Thoracic aorta (tissue), 2 donors: ENCODE results near the gene STARD10. TPM values are rescaled to one million over a fixed set of nuclear protein-coding genes. Genes with fewer than 3 reads are reported as not detected.

Experiments used
- ATAC-seq: fragments of 150-250 bp; one replicate; pipeline ENCODE4 v1.8.0; 2017; ENCODE audit warnings: low read depth; ENCODE audit not compliant: insufficient number of reproducible peaks, low FRiP score
- DNase-seq: peaks from one replicate; pipeline ENCODE4 v3.0.0-alpha.2; 2020; ENCODE audit warnings: low spot score
- H3K27ac ChIP-seq, 2 donors: fragments of 200-600 bp; sonication (generic); 1 replicate in 1 of 2; 2 replicates in 1 of 2; pipeline ENCODE4 v1.5.1; 2016; ENCODE audit warnings: mild to moderate bottlenecking in 2 of 2, moderate library complexity in 2 of 2
- H3K27me3 ChIP-seq: fragments of 200-600 bp; sonication (generic); replicated peaks from 2 replicates; pipeline ENCODE4 v1.6.0; 2016; ENCODE audit warnings: mild to moderate bottlenecking; ENCODE audit not compliant: insufficient read depth
- H3K36me3 ChIP-seq: fragments of 200-600 bp; sonication (generic); one replicate; pipeline ENCODE4 v1.5.1; 2016
- H3K4me1 ChIP-seq, 2 donors: fragments of 200-600 bp; sonication (generic); 1 replicate in 1 of 2; 2 replicates in 1 of 2; pipeline versions ENCODE4 v1.5.1 to v1.6.0; 2016; ENCODE audit warnings: low read depth in 2 of 2, mild to moderate bottlenecking in 1 of 2; ENCODE audit not compliant: control insufficient read depth in 1 of 2
- H3K4me3 ChIP-seq: fragments of 200-600 bp; sonication (generic); 2 replicates; pipeline ENCODE4 v1.5.1; 2016; ENCODE audit warnings: mild to moderate bottlenecking
- H3K9me3 ChIP-seq: fragments of 200-600 bp; sonication (generic); 2 replicates; pipeline ENCODE4 v1.5.1; 2016
- total RNA-seq, 2 donors: library from RNA; depleted of rRNA; stranded (reverse); fragments of >200 nt; gene quantifications; one replicate each; pipeline versions ENCODE4 v1.1.0 to v1.2.3, GENCODE V29; 2016
- TF ChIP-seq, protein P1 (sequence below): fragments of 200-600 bp; sonication (generic); IDR thresholded peaks from one replicate; pipeline ENCODE4 v1.5.1; 2019; ENCODE audit warnings: antibody characterized with exemption

Gene STARD10
- total RNA-seq, 2 donors from 2014 or later: 24.3 to 57.3 TPM

DNA sequence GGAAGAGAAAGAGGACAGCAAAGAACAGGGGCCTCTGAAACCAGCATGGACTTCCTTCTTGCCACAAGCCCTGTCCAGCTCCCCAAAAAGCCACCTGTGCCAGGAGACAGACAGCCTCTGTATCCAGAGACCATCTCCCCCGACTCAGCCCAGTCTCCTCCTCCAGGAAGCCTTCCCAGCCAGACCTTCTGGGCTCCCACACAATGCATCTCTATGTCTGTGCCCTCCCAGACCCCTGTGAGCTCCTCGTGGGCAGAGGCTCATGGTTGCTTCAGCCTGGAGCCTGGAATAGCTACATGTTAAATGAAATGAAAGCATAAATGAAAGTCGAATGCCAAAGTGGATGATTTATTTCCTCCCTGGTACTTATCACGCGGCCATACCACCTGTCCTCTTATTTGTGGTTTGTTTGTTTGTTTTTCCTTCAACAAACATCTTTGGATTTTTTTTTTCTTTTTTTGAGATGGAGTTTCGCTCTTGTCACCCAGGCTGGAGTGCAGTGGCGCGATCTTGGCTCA is 34.3 kb downstream of the STARD10 start:
- Histone ChIP-seq H3K9me3 (no peaks in the 10 kb centered on the region), H3K36me3 (peaks cover 7% of the 10 kb centered on the region), H3K4me1 (no peaks in the 10 kb centered on the region), H3K27me3 (no peaks in the 10 kb centered on the region), H3K27ac (no peak overlapping the region), H3K4me3 (no peak overlapping the region)
- no peak for DNase-seq
- TF ChIP-seq, protein P1, sequence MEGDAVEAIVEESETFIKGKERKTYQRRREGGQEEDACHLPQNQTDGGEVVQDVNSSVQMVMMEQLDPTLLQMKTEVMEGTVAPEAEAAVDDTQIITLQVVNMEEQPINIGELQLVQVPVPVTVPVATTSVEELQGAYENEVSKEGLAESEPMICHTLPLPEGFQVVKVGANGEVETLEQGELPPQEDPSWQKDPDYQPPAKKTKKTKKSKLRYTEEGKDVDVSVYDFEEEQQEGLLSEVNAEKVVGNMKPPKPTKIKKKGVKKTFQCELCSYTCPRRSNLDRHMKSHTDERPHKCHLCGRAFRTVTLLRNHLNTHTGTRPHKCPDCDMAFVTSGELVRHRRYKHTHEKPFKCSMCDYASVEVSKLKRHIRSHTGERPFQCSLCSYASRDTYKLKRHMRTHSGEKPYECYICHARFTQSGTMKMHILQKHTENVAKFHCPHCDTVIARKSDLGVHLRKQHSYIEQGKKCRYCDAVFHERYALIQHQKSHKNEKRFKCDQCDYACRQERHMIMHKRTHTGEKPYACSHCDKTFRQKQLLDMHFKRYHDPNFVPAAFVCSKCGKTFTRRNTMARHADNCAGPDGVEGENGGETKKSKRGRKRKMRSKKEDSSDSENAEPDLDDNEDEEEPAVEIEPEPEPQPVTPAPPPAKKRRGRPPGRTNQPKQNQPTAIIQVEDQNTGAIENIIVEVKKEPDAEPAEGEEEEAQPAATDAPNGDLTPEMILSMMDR: no peak
- no peak for ATAC-seq

DNA sequence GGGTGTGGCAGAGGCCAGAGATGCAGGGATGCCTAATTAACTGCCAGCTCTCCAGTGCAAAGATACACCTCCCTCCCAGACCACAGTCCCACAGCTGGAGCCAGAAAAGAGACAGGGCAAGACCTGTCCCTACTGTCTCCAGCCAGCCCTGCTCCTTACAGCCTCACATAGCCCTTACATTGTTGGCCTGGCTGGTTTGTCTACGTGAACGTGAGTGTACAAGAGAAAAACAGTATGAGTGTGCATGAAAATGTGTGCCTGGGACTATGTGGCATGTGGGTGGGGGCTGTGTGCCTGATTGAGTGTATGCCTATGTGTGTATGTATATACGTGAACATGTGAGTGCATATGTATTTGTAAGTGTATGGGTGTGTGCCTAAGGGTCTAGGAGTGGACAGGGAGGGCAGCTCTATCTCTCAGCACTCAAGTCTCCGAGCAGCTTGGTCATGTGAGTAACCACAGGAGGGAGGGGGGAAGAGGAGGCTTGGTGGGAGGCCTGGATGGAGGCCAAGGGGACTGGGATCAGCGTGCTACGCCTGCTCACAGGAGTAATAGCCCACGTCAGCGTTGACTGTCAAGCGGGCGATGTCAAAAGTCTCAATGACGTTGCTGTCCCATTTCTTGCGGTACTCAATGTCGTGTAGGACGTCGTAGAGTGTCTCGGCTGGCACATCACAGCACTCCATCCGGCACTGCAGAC is 35.0 kb downstream of the STARD10 start:
- Histone ChIP-seq H3K36me3 (peaks cover 7% of the 10 kb centered on the region), H3K27ac (no peak overlapping the region), H3K4me1 (peaks cover 0 to under 1% of the 10 kb centered on the region in 2 donors), H3K27me3 (no peaks in the 10 kb centered on the region), H3K9me3 (no peaks in the 10 kb centered on the region), H3K4me3 (no peak overlapping the region)
- DNase-seq (no peak), ATAC-seq (no peak)
- TF ChIP-seq, protein P1: no peak

DNA sequence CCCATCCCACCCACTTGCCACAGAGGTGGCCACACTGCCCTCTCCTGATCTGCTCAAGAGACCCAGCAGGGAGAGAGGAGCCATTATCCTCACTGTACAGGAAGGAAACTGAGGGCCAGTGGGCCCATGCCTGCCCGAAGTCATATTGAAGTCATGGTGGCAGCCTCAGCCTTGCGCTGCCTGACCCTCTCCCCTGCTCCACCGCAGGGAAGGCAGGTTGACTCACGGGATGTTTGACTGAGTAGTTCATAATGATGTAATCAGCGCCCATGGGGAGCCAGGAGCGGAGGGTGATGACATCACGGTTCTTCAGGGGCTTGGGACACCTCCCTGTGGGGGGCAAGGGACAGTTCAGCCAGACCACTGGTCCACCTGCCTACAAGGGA is 35.5 kb downstream of the STARD10 start:
- DNase-seq: no peak
- no peak overlapping the region for H3K4me3 ChIP-seq
- TF ChIP-seq, protein P1: no peak
- no peaks in the 10 kb centered on the region for H3K9me3 ChIP-seq
- H3K27me3 ChIP-seq: no peaks in the 10 kb centered on the region
- H3K36me3 ChIP-seq: peaks cover 7% of the 10 kb centered on the region
- peaks cover 0 to 5% of the 10 kb centered on the region in 2 donors for H3K4me1 ChIP-seq
- ATAC-seq: no peak
- no peak overlapping the region for H3K27ac ChIP-seq

DNA sequence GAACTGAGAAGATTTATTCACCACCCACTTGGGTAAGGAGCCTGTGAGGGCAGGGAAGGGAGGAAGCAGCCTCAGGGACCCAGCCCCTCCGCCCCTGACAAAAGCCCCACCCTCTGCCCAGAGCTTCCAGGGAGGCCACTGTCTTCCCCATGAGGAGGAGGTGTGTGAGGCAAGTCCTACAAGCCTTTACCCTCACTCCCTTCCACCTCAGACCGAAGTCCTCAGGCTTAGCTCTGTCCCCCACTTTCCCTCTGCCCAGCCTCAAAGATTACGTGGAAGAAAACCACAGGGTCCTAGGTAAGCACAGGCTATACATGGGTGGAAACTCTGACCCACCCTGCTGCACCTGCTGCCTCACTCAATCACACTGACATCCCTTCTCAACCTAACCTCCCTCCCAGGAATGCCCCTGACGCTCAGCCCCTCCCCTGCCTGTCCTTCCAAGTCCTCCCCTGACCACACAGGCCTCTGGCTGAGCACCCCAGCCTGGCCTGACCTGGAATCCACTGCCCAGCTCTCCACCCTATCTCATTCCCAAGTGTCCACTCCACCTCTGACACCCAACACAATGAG is 38.0 kb downstream of the STARD10 start:
- no peak for ATAC-seq
- no peaks in the 10 kb centered on the region for H3K27me3 ChIP-seq
- peaks cover 13 to 26% of the 10 kb centered on the region in 2 donors for H3K4me1 ChIP-seq
- no peak for DNase-seq
- H3K36me3 ChIP-seq: peaks cover 7% of the 10 kb centered on the region
- H3K9me3 ChIP-seq: no peaks in the 10 kb centered on the region
- no peak overlapping the region for H3K27ac ChIP-seq
- H3K4me3 ChIP-seq: no peak overlapping the region
- TF ChIP-seq, protein P1: no peak

DNA sequence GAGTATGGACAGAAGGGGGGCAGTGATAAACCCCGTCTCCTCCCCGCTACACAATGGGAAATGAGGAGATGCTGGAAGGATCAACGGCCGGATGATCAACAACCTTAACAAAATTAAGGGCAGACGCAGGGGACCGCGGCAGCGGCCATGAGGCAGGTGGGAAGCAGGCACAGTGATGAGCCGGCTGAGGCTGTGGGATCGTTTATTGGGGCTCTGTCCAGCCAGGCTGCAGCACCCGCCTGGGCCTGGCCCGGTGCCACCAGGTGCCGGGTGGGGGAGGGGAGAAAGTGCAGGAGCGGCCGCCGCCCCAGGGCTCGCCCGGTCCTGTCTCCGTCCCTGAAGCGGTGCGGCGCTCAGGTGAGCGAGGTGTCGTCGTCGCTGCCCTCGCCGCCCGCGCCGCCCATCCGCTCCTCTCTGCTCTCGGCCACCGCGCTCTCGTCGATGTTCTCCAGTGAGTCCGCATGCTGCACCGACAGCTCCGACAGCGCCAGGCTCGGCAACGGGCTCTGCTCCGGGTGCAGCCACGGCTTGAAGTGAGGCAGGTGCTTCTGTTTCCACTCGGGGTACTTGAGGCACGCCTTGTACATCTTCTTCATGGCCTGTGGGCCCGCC is 39.2 kb downstream of the STARD10 start:
- DNase-seq: no peak
- H3K36me3 ChIP-seq: peaks cover 7% of the 10 kb centered on the region
- TF ChIP-seq, protein P1: no peak
- H3K9me3 ChIP-seq: no peaks in the 10 kb centered on the region
- H3K4me1 ChIP-seq: peaks cover 13 to 29% of the 10 kb centered on the region in 2 donors
- H3K4me3 ChIP-seq: no peak overlapping the region
- H3K27me3 ChIP-seq: no peaks in the 10 kb centered on the region
- no peak for ATAC-seq
- H3K27ac ChIP-seq: no peak overlapping the region
